GM21737 (cell line): ENCODE measurements around the gene ANKS1B.
A peak's percentile ranks its signal among the peaks of the same experiment; 100 is the strongest.
"Not testable (repeated sequence)": the region's sequence is repeated elsewhere in the genome, so short reads cannot be mapped to it uniquely, and the experiment has no call there.

Experiments used
- ATAC-seq: cut with Tn5 transposase; IDR thresholded peaks from one replicate; pipeline ENCODE4 v1.9.1; 2021; ENCODE audit warnings: mild to moderate bottlenecking, moderate library complexity; ENCODE audit not compliant: unreplicated experiment

Gene ANKS1B

GRCh38 chr12:98803468-98804209 is 1181.1 kb downstream of the ANKS1B start:
- ATAC-seq: no peak

DNA sequence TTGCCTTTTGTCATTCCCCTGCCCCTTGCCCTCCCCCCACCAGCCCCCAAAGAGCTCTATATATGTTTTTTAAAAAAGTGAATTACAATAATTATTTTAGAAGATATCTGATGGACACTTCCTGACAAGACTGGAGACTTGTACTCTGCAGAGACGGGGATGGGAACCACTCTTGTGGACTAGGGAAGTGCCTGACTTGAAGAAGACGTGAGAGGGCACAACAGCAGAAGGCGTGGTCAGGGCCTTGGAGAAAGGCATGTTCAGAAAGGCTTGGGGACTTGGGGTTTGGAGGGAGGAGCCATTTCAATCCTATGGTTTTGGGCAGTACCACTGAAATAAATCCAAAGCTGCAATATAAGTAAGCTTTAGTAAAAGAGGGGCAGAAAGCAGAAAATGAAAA is 1184.9 kb downstream of the ANKS1B start:
- no peak for ATAC-seq

- ATAC-seq: no peak
These were observed 1185.5 kb downstream of the ANKS1B start for GRCh38 chr12:98799146-98799810.

- no peak for ATAC-seq
These were observed 1187.5 kb downstream of the ANKS1B start for GRCh38 chr12:98797200-98797599.

DNA sequence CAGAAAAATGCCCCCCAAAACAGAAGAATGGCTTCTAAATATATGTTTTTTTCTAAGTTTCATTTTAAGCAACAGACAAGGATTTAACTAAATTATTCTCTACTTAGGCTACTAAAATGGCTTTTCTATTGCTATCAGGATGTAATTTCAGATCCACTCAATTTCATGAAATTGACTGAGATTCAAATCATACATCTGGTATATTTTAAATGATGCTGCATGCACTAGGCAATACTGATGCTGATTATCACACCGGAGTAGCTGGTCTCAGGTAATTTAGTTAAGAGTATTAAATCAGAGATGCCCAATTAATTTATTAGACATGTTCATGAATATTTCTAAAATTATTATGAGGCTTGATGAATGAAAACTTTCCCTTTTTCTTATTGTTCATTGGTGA is 1188.0 kb downstream of the ANKS1B start:
- ATAC-seq: no peak

DNA sequence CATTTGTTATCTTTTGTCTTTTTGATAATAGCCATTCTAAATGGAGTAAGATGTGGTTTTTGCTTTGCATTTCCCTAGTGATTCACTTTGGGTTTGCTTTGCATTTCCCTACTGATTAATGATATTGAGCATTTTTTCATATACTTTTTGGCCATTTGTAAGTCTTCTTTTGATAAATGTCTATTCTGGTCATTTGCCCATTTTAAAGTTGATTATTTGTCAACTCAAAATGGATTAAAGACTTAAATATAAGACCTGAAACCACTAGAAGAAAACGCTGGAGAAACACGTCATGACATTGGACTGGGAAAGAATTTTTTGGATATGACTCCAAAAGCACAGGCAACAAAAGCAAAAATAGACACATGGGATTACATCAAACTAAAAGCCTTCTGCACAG is 1191.6 kb downstream of the ANKS1B start:
- ATAC-seq: no peak

- ATAC-seq: no peak
These were observed 1193.3 kb downstream of the ANKS1B start for GRCh38 chr12:98791406-98791805.

GRCh38 chr12:98788396-98788795 is 1196.3 kb downstream of the ANKS1B start:
- ATAC-seq: no peak

- no peak for ATAC-seq
These were observed 1198.1 kb downstream of the ANKS1B start for GRCh38 chr12:98786653-98787052.

GRCh38 chr12:98783420-98783819 is 1201.3 kb downstream of the ANKS1B start:
- no peak for ATAC-seq

DNA sequence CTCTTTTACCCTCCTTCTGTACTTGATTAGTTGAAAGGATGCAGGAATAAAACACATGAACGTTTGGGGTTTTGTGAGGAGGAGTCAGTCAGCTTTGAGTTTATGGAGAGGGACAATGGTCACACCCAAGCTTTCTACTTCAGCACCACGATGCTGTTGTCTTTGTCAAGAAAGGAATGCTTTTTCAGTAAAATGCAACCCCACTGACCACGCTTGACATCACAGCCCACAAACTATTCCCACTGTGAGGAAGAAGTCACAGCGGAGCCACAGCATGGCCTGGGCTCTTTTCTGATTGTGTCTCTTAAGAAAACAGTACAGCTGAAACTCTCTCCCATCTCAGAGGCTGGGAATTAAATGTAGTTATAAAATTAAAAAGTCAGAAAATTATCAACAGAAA is 1204.5 kb downstream of the ANKS1B start:
- ATAC-seq: no peak

DNA sequence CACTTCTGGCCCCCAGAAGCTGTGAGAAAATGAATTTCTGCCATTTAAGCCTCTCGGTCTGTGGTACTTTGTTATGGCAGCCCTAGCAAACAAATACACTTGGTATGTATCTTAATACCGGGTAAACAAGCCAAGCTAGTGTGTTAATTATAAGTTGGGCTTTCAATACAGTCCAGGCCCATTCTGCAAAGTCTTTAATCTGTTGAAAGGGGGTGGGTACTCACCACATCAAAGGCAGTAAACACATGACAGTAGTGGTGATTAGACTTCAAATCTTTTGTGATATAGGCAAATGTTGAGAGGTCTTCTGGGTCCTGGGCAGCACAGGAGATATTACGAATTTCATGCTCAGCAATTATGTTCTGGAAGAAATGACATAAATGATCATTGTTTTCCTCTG is 1211.9 kb downstream of the ANKS1B start:
- no peak for ATAC-seq

GRCh38 chr12:98771811-98772752 is 1212.7 kb downstream of the ANKS1B start:
- no peak for ATAC-seq

DNA sequence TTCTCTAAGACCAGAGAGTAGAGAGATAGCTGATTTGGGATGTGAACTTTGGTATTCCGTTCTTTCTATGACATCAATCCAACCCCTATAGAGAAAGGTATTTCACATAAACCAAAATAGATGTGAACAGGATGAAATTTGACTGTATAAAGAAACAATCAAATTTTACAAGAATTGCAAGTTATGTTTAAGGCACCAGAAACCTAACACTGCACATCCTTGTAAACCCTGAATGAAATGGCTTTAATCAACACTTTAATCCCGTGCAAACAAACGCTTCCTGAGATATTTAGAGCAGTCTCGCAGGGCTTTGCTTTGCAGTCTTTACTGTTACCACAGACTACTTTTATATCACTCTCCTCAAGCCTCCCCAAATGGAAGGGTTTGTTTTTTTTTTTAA is 1214.5 kb downstream of the ANKS1B start:
- no peak for ATAC-seq

DNA sequence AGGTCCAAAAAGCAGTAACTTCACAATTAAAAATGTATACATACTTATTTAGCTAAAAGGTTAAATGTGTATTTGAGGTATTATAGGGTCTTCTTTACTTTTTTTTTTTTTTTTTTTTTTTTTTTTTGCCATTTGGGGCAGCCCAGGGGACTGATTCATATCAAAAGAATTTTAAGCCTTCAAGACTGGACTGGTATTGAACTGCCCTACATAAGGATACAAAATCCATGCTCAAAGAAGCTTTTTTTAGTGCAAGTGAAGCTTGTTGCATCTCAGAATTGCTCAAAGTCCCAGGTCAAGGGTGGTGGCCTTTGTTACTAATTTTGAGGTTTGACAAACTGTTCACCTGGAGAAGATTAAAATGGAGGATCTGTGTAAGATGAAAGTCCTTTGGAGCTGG is 1215.7 kb downstream of the ANKS1B start:
- ATAC-seq: no peak

GRCh38 chr12:98767248-98767647 is 1217.5 kb downstream of the ANKS1B start:
- ATAC-seq: no peak

GRCh38 chr12:98763656-98764055 is 1221.1 kb downstream of the ANKS1B start:
- ATAC-seq: no peak

- ATAC-seq: no peak
These were observed 1226.4 kb downstream of the ANKS1B start for GRCh38 chr12:98758331-98758730.

GRCh38 chr12:98757455-98757854 is 1227.3 kb downstream of the ANKS1B start:
- ATAC-seq: no peak

DNA sequence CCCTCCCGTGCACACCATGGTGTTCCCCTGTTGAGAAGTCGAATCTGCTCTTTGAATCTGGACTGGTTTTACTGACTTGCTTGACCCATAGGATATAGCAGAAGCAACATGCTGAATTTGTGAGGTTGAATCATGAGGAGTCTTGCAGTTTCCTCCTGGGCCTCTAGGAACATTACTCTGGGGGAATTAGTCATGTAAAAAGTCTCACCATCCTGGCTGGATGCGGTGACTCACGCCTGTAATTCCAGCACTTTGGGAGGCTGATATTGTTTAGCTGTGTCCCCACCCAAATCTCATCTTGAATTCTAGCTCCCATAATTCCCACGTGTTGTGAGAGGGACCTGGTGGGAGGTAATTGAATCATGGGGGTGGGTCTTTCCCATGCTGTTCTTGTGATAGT is 1228.9 kb downstream of the ANKS1B start:
- not testable (repeated sequence) for ATAC-seq

GRCh38 chr12:98754095-98754494 is 1230.6 kb downstream of the ANKS1B start:
- ATAC-seq: peak; percentile 99
